Measurements from ENCODE around the gene TUBB2B.

DNA sequence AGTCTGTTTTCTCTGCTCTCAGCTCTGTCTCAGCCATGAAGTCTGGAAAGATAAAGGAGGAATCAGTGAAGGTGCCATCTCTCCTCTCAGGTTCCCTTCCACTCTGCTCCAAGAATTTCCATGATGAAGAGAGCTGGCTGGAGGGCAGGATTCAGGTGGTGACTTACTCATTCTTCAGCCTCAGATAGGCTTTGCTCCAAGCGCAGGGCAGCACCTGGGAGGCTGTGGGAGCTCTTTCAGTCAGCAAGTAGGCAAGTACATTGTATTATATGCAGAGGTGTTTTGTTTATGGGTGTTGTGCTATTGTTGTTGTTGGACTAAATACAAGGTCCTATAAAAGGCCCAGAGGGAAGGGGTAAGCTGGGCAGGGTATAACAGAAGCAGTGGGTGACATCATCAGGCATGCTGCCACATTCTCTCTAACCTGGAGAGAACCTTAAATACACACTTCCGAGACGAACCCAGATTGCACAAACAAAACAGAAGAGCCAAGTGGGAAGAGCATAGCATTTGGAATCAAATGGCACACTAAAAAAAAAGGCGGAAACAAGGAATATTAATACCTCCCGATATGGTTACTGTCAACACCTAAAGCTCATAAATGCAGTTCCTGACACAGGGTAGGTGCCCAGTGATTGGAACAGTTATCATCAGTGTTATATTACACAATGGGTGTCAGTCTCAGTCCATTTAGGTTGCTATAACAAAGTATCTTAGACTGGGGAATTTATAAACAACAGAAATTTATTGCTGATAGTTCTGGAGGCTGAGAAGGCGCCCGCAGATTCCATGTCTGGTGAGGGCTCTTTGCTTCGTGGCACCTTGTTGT is 16.8 kb upstream of the TUBB2B start:
- TF ChIP-seq, protein P1, sequence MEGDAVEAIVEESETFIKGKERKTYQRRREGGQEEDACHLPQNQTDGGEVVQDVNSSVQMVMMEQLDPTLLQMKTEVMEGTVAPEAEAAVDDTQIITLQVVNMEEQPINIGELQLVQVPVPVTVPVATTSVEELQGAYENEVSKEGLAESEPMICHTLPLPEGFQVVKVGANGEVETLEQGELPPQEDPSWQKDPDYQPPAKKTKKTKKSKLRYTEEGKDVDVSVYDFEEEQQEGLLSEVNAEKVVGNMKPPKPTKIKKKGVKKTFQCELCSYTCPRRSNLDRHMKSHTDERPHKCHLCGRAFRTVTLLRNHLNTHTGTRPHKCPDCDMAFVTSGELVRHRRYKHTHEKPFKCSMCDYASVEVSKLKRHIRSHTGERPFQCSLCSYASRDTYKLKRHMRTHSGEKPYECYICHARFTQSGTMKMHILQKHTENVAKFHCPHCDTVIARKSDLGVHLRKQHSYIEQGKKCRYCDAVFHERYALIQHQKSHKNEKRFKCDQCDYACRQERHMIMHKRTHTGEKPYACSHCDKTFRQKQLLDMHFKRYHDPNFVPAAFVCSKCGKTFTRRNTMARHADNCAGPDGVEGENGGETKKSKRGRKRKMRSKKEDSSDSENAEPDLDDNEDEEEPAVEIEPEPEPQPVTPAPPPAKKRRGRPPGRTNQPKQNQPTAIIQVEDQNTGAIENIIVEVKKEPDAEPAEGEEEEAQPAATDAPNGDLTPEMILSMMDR (IDR thresholded peaks at IDR 0.05; ENCODE audit: poor library complexity, severe bottlenecking), result no peak
- TF ChIP-seq RAD21 (conservative IDR thresholded peaks at IDR 0.05), result no peak
- TF ChIP-seq, protein P2, sequence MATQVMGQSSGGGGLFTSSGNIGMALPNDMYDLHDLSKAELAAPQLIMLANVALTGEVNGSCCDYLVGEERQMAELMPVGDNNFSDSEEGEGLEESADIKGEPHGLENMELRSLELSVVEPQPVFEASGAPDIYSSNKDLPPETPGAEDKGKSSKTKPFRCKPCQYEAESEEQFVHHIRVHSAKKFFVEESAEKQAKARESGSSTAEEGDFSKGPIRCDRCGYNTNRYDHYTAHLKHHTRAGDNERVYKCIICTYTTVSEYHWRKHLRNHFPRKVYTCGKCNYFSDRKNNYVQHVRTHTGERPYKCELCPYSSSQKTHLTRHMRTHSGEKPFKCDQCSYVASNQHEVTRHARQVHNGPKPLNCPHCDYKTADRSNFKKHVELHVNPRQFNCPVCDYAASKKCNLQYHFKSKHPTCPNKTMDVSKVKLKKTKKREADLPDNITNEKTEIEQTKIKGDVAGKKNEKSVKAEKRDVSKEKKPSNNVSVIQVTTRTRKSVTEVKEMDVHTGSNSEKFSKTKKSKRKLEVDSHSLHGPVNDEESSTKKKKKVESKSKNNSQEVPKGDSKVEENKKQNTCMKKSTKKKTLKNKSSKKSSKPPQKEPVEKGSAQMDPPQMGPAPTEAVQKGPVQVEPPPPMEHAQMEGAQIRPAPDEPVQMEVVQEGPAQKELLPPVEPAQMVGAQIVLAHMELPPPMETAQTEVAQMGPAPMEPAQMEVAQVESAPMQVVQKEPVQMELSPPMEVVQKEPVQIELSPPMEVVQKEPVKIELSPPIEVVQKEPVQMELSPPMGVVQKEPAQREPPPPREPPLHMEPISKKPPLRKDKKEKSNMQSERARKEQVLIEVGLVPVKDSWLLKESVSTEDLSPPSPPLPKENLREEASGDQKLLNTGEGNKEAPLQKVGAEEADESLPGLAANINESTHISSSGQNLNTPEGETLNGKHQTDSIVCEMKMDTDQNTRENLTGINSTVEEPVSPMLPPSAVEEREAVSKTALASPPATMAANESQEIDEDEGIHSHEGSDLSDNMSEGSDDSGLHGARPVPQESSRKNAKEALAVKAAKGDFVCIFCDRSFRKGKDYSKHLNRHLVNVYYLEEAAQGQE (IDR thresholded peaks at IDR 0.05; ENCODE audit: borderline replicate concordance), result no peak
